Right atrium auricular region (tissue), 2 donors: ENCODE measurements around the gene MCFD2. TPM values are rescaled to one million over a fixed set of nuclear protein-coding genes. Genes with fewer than 3 reads are reported as not detected.

ENCODE experiments used
- DNase-seq: peaks from one replicate; pipeline ENCODE4 v3.0.0-alpha.2; 2019; ENCODE audit warnings: low spot score
- H3K27ac ChIP-seq, 2 donors: fragments of 200-600 bp; sonication (generic); 1 replicate in 1 of 2; 2 replicates in 1 of 2; pipeline ENCODE4 v1.5.1; 2016 to 2019
- H3K27me3 ChIP-seq, 2 donors: fragments of 200-600 bp; sonication (generic); one replicate each; pipeline versions ENCODE4 v1.5.1 to v1.6.0; 2017 to 2019
- H3K36me3 ChIP-seq: fragments of 200-600 bp; sonication (generic); one replicate; pipeline ENCODE4 v1.5.1; 2016
- H3K4me1 ChIP-seq, 2 donors: fragments of 200-600 bp; sonication (generic); one replicate each; pipeline versions ENCODE4 v1.5.1 to v1.6.0; 2017 to 2019
- H3K4me3 ChIP-seq, 2 donors: fragments of 200-600 bp; sonication (generic); 1 replicate in 1 of 2; 2 replicates in 1 of 2; pipeline ENCODE4 v1.5.1; 2017 to 2019; ENCODE audit warnings: mild to moderate bottlenecking in 1 of 2, moderate library complexity in 1 of 2
- H3K9me3 ChIP-seq, 2 donors: fragments of 200-600 bp; sonication (generic); one replicate each; pipeline ENCODE4 v1.5.1; 2019
- CTCF ChIP-seq, 2 donors: fragments of 200-600 bp; sonication (generic); IDR thresholded peaks; one replicate each; pipeline ENCODE4 v1.5.1; 2019; ENCODE audit warnings: antibody characterized with exemption in 2 of 2
- total RNA-seq, 2 donors: library from RNA; depleted of rRNA; stranded (reverse); fragments of >200 nt; gene quantifications; one replicate each; pipeline ENCODE4 v1.1.0, GENCODE V29; 2016

The MCFD2 gene
- total RNA-seq: 10 to 100 TPM; 48.7 to 77.5 TPM

- no peaks in the 10 kb centered on the region for H3K9me3 ChIP-seq
- H3K36me3 ChIP-seq: peaks cover 11% of the 10 kb centered on the region
- no peak for DNase-seq
- no peaks in the 10 kb centered on the region for H3K27me3 ChIP-seq
- peak within 1 kb of the TSS; percentile 99 to 100 for H3K4me3 ChIP-seq
- peak within 1 kb of the TSS; percentile 98 to 99 for H3K27ac ChIP-seq
- H3K4me1 ChIP-seq: peaks cover 0 to 40% of the 10 kb centered on the region in 2 donors
- TF ChIP-seq CTCF (IDR thresholded peaks at IDR 0.05): no peak
Measured at GRCh38 chr2:46915281-46915810, at the start of gene MCFD2. MCFD2 (minus strand) TSS chr2:46915806; CDS start chr2:46909171, 6,635 bp downstream.

- peak overlapping the region; percentile 26 to 40 for H3K27ac ChIP-seq
- DNase-seq: no peak
- H3K27me3 ChIP-seq: no peaks in the 10 kb centered on the region
- no peak for TF ChIP-seq CTCF (IDR thresholded peaks at IDR 0.05)
- no peaks in the 10 kb centered on the region for H3K36me3 ChIP-seq
- H3K4me3 ChIP-seq: no peak overlapping the region
- no peaks in the 10 kb centered on the region for H3K9me3 ChIP-seq
- peaks cover 0 to 41% of the 10 kb centered on the region in 2 donors for H3K4me1 ChIP-seq
Measured at GRCh38 chr2:46964835-46965560, 49.4 kb upstream of the MCFD2 start.

- H3K4me1 ChIP-seq: peaks cover 0 to 34% of the 10 kb centered on the region in 2 donors
- no peaks in the 10 kb centered on the region for H3K9me3 ChIP-seq
- no peak for TF ChIP-seq CTCF (IDR thresholded peaks at IDR 0.05)
- no peak overlapping the region for H3K4me3 ChIP-seq
- H3K27ac ChIP-seq: peak overlapping the region; percentile 26 to 40
- no peaks in the 10 kb centered on the region for H3K27me3 ChIP-seq
- peaks cover 8% of the 10 kb centered on the region for H3K36me3 ChIP-seq
- no peak for DNase-seq
Measured at GRCh38 chr2:46963941-46964673, 48.5 kb upstream of the MCFD2 start.

GRCh38 chr2:46963210-46963609, 47.6 kb upstream of the MCFD2 start:
- no peak for TF ChIP-seq CTCF (IDR thresholded peaks at IDR 0.05)
- peaks cover 17% of the 10 kb centered on the region for H3K36me3 ChIP-seq
- no peak overlapping the region for H3K27ac ChIP-seq
- no peak overlapping the region for H3K4me3 ChIP-seq
- DNase-seq: no peak
- H3K9me3 ChIP-seq: no peaks in the 10 kb centered on the region
- no peaks in the 10 kb centered on the region for H3K27me3 ChIP-seq
- H3K4me1 ChIP-seq: peaks cover 0 to 29% of the 10 kb centered on the region in 2 donors

- no peak for DNase-seq
- H3K4me3 ChIP-seq: no peak overlapping the region
- H3K9me3 ChIP-seq: no peaks in the 10 kb centered on the region
- peaks cover 21% of the 10 kb centered on the region for H3K36me3 ChIP-seq
- H3K27ac ChIP-seq: no peak overlapping the region
- TF ChIP-seq CTCF (IDR thresholded peaks at IDR 0.05): no peak
- H3K4me1 ChIP-seq: peaks cover 0 to 24% of the 10 kb centered on the region in 2 donors
- H3K27me3 ChIP-seq: no peaks in the 10 kb centered on the region
Measured at GRCh38 chr2:46962751-46963150, 47.1 kb upstream of the MCFD2 start.
